ENCODE results near the gene SH3PXD2B. TPM values are rescaled to one million over a fixed set of nuclear protein-coding genes. Genes with fewer than 3 reads are reported as not detected.

Gene SH3PXD2B
- total and polyA plus RNA-seq, 8 donors = 4.2 to 24.9 (median 11.0) TPM

- FAIRE-seq (no peak), DNase-seq (peak in 1 of 6 donors; percentile 27), ATAC-seq (peak; percentile 49 to 61 (median 51))
- H3K36me3 ChIP-seq = no peaks in the 10 kb centered on the region
- TF ChIP-seq, protein P1, sequence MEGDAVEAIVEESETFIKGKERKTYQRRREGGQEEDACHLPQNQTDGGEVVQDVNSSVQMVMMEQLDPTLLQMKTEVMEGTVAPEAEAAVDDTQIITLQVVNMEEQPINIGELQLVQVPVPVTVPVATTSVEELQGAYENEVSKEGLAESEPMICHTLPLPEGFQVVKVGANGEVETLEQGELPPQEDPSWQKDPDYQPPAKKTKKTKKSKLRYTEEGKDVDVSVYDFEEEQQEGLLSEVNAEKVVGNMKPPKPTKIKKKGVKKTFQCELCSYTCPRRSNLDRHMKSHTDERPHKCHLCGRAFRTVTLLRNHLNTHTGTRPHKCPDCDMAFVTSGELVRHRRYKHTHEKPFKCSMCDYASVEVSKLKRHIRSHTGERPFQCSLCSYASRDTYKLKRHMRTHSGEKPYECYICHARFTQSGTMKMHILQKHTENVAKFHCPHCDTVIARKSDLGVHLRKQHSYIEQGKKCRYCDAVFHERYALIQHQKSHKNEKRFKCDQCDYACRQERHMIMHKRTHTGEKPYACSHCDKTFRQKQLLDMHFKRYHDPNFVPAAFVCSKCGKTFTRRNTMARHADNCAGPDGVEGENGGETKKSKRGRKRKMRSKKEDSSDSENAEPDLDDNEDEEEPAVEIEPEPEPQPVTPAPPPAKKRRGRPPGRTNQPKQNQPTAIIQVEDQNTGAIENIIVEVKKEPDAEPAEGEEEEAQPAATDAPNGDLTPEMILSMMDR (IDR thresholded peaks at IDR 0.05) = no peak
- no peaks in the 10 kb centered on the region for H3K9me3 ChIP-seq
- intact Hi-C loops (cut with DNase I) = no loop called here
- WGBS, 2 donors = 44 to 53% methylated on average over 18 of the region's 18 CpGs
- H3K27ac ChIP-seq = peak overlapping the region; percentile 10 to 75 (median 44)
- H3K4me1 ChIP-seq = peaks cover 0 to 5% (median 3%) of the 10 kb centered on the region in 3 donors
- H3K27me3 ChIP-seq = no peaks in the 10 kb centered on the region
- H3K4me3 ChIP-seq = peak overlapping the region; percentile 80 to 87 (median 82)
These were observed 1.7 kb downstream of the SH3PXD2B start for GRCh38 chr5:172452398-172453205.

DNA sequence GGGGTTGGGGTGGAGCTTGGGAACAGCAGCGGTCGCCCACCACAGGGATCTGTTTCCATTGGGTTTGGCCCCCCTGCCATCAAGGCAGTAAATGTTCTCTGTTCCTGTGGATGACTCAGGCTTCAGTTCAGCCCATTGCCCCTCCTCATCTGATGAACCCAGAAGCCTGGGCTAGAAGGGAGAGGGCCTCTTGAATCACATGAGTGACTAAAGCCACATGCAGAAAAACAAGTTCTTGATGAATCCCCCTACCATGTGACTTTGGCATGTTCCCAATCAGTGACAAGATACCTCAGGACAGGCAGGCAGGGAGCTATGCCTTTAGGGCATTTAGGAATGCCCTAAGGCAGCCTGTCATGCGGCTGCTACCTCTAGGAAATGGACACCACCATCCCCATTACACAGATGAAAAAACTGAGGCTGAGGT is 2.5 kb downstream of the SH3PXD2B start:
- FAIRE-seq = no peak

GRCh38 chr5:172450861-172451695 is 3.2 kb downstream of the SH3PXD2B start:
- no peaks in the 10 kb centered on the region for H3K9me3 ChIP-seq
- TF ChIP-seq, protein P1 (IDR thresholded peaks at IDR 0.05) = peak; percentile 28 to 63 (median 56)
- H3K4me1 ChIP-seq = peaks cover 0 to 5% (median 3%) of the 10 kb centered on the region in 3 donors
- H3K4me3 ChIP-seq = no peak overlapping the region
- 75 to 83% methylated on average over 7 of the region's 7 CpGs for WGBS, 2 donors
- ATAC-seq (peak in 2 of 4 donors; percentile 12 to 13), DNase-seq (peak in 2 of 6 donors; percentile 36 to 56), FAIRE-seq (no peak)
- H3K27me3 ChIP-seq = no peaks in the 10 kb centered on the region
- no peaks in the 10 kb centered on the region for H3K36me3 ChIP-seq
- intact Hi-C loops (cut with DNase I) = no loop called here
- no peak overlapping the region for H3K27ac ChIP-seq

More for the DNA sequence above, 2.5 kb downstream of the SH3PXD2B start:
- ATAC-seq (peak in 3 of 4 donors; percentile 4 to 28 (median 17)), DNase-seq (peak in 1 of 6 donors; percentile 25)
- TF ChIP-seq, protein P1 (IDR thresholded peaks at IDR 0.05) = no peak
- Histone ChIP-seq H3K4me1 (peaks cover 0 to 5% (median 3%) of the 10 kb centered on the region in 3 donors), H3K4me3 (peak overlapping the region in 1 of 4 donors; percentile 80), H3K9me3 (no peaks in the 10 kb centered on the region), H3K36me3 (no peaks in the 10 kb centered on the region), H3K27ac (peak overlapping the region in 1 of 4 donors; percentile 48), H3K27me3 (no peaks in the 10 kb centered on the region)
- intact Hi-C loops (cut with DNase I) = no loop called here
- WGBS, 2 donors = 92 to 99% methylated on average over 3 of the region's 3 CpGs

DNA sequence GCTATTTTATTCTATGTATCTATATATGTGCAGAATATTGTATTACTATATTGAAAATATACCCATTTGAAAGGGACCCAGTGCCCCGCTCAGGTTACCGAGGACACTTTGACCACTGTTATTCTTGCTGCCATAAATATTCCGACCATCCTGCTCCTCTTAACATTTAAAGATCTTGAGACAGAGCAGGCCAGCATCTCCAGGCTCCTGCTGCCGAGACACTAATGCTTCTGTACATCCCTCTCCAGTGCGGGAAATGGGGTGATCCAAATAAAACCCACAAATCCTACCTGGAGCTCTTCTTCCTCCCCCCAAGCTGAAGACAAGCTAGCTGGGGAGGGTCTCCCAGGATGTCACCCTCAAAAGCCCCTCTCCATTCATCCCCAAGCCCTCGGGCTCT is 3.9 kb downstream of the SH3PXD2B start:
- Histone ChIP-seq H3K4me3 (no peak overlapping the region), H3K4me1 (peaks cover 0 to 5% (median 3%) of the 10 kb centered on the region in 3 donors), H3K9me3 (no peaks in the 10 kb centered on the region), H3K36me3 (no peaks in the 10 kb centered on the region), H3K27ac (no peak overlapping the region), H3K27me3 (no peaks in the 10 kb centered on the region)
- TF ChIP-seq, protein P1 (IDR thresholded peaks at IDR 0.05) = no peak
- no peak for FAIRE-seq
- intact Hi-C loops (cut with DNase I) = no loop called here
- DNase-seq = no peak
- WGBS, 2 donors = 91 to 93% methylated on average over 6 of the region's 6 CpGs
- no peak for ATAC-seq
